ENCODE results near the gene EPN1.

The EPN1 gene

DNA sequence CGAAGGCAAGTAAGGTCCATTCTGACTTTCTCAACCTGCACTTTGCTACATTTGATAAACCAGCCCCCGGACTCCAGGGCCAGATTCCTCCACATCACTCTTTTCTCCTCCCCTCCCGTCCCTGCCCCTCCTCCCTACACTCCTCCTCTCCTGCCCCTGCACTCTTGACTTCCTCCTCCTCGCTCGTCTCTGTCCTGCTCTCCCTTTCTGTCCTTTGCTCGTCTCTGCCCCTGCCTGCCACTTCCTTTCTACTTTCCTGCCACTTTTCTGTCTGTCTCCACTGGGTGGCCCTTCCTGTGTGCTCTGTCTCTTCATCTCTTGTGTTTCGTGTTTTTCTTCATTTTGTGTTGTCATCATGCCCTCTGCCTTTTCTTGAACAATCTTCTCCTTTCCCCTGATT is 13.2 kb upstream of the EPN1 start:
- DNase-seq: no peak

DNA sequence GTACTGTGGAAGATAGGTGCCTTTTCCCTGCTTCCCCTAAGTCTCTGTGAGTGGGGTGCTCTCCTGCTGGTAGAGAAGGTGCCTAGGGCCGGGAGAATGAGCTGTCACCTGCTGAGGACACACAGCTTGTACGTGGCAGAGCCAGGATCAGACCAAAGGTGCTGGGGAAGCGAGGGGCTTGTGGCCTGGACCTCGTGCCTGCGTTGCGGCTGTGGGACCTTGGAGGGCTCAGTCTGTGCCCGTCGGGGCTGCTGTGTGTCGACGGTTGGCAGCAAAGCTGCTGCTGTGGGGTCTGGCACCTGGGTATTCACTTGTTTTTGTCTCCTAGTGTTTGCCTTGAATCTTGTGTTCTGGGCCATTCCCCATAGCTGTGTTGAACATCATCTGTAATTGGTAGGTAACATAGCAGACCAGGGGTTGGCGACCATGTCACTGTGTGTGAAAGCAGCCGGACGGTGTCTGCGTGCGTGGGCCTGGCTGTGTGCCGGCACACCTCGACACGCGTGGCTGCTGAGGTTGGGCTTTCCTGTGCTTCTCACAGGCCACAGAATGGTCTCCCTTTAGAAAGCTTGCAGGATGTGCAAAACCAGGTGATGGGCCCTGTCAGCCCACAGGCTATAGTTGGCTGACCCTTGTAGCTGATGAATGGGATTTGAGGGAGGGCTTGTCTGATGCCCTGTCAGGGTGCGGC is 11.0 kb upstream of the EPN1 start:
- no peak for DNase-seq

DNA sequence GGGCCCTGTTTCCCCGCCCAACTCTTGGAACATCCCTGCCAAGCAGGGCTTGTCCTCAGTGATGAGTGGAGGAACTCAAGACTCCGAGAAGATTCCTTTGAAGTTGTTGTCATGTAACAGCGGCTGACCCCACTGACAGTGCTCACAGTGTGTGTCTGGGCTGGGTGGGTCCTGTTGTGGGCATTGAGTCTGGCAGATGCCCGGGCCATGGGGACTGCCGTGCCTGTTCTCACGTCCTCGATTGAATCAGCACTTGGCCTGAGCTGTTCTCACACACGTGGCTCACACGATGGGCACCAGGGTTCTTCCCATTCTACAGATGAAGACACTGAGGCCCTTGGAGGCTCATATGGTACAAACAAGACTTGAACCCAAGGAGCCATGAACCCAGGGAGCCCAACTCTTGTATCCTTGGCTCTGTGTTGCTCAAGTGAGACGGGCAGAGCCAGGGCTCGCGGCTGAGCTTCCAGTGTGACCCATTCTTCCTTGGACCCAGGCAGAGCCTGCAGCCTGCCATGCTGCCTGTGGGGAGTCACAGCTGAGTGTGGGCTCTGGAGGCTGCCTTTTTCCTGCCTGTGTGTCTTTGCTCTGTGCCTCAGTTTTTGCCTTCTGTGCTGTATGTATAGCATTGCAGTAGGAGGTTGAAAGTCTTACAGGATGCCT is 8.6 kb upstream of the EPN1 start:
- DNase-seq: no peak

DNA sequence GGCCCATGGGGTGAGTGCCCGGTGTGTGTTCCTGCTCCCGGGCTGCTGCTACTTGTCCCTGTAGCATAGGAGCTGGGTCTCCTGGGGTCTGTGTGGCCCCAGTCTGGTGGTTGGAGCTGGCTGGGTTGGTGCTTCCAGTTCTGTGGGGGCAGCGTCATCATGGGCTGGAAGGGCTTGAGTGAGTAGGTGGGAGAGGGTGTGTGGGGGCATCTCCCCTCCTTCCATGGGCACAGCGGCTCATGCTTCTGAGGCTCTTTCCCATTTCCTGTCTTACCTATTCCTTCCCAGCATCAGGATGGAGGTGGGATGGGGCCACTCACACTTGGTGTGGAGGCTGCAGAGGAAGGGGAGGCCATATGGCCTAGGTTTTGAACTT is 8.0 kb upstream of the EPN1 start:
- DNase-seq: no peak

DNA sequence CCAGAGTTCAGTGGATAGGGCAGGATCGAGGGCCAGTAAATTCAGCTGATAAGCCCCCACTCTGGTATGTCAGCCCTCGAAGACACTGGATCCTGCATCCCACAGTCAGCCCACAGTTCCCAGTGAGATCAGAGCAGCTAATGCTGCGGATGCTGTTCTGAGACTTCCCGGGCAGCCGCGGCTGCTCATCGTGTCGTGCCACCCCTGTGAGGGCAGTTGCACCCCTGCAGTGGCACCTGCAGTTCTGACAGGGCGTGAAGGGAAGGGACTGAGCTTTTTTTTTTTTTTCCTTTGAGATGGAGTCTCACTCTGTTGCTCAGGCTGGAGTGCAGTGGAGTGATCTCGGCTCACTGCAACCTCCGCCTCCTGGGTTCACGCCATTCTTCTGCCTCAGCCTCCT is 7.5 kb upstream of the EPN1 start:
- DNase-seq: no peak

DNA sequence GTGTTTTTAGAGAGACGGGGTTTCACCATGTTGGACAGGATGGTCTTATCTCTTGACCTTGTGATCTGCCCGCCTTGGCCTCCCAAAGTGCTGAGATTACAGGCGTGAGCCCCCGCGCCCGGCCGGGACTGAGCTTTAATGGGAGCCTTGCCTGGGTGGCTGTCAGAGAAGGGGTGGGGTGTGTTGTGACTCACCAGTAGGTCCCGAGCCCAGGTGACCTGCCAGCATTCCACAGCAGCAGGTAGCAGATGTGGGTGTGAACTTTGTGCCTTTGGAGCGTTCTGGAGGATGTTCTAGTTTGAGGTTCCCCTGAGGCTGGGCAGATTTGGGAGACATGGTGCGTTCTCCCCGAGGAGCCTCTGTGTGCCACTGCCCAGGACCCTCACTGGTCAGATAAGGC is 7.1 kb upstream of the EPN1 start:
- DNase-seq: no peak

DNA sequence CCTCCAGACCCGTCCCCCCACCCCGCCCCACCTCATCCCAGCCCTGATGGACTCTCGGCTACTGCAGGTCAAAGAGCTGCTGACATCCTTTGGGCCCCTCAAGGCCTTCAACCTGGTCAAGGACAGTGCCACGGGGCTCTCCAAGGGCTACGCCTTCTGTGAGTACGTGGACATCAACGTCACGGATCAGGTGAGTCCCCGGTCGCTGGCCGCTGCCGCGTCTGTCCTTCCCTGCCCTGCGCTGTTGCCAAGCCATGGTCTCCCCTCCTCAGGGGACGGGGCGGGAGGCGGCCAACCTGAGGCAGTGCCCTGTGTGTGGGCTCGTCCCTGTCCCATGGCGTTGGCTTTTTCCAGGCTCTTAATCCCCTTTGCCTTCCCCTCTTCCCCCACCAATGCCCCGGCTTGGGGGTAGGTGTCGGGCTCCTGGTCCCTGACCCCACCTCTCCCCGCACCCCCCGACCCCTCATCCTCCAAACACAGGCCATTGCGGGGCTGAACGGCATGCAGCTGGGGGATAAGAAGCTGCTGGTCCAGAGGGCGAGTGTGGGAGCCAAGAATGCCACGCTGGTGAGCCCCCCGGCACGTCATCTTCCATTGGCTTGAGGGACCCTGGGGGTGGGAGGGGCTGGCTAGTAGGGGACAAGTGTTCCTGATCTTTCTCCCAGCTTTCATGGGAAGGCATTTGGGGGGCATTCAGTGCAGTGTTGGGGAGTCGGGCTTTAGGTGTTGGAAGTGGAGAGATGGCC is 6.2 kb upstream of the EPN1 start:
- DNase-seq: no peak

DNA sequence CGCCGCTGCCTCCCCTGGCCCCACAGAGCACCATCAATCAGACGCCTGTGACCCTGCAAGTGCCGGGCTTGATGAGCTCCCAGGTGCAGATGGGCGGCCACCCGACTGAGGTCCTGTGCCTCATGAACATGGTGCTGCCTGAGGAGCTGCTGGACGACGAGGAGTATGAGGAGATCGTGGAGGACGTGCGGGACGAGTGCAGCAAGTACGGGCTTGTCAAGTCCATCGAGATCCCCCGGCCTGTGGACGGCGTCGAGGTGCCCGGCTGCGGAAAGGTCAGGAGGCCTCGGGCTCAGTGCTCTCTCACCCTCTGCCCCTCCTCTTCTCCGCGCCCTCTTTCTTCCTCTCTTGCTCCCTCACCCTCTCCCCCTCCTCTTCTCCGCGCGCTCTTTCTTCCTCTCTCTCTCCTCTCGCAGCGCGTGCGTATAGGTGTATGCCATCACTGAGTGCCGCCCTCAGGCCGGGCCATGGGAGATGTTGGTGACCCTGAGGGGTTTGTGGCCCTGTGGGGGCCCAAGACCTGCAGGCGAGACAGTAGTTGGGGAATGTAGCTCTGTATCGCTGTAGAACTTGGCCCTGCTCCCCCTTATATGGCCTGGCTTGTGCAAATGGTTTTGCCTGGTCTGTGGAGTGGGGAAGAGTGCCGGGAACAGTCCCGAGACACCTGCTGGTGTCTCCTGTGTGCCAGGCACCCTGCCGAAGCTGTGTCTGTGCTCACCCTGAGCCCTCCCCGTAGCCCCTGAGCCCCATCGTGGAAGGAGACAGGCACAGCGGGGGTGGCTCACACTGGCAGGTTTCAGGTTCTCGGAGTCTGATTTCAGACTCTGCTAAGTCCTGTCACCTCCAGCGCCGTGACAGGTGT is 5.4 kb upstream of the EPN1 start:
- no peak for DNase-seq

DNA sequence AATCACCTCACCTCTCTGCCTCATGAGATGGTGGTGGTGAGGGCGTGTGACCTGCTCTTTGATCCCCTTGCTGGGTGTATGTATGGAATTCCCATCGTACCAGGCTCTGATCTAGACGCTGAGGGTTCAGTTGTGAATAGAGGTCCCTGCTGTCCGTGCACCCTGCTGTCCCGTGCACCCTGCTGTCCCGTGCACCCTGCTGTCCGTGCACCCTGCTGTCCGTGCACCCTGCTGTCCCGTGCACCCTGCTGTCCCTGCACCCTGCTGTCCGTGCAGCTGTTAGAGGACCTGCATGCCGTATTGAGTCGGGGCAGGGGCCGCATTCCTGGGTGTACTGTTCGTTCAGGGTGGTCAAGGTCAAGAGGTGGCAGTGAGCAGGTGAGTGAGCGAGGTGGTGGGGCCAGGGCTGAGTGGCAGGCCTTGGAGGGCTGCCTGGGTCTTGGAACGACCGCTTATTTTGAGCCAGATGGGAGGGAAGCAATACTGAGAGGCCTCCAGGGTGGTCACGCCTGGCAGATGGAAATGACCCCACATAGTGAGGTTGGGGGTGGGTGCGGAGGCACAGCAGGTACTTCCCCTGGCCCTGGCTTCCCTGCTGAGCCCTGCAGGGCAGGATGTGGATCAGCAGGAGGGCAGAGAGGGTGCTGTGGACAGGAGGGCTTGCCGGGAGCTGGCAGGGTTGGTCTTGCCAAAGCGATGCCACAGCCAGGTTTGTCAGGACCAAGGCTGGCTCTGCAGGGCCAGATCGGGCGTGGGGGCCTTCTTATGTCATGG is 4.6 kb upstream of the EPN1 start:
- no peak for DNase-seq

DNA sequence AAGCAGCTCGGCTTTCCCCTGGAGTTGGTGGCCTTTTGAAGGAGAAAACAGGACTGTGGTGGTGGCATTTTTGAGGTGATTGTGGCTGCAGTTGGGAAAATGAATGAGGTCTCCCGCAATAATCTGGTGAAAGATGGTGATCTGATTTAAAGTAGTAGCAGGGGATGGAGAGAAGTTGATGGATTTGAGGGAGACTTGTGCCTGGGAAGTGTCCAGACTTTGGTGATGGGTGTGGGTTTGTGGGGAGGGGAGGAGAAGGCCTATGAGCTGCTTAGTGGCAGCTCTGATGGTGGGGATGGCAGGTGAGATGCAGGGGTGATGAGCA is 4.0 kb upstream of the EPN1 start:
- DNase-seq: no peak

DNA sequence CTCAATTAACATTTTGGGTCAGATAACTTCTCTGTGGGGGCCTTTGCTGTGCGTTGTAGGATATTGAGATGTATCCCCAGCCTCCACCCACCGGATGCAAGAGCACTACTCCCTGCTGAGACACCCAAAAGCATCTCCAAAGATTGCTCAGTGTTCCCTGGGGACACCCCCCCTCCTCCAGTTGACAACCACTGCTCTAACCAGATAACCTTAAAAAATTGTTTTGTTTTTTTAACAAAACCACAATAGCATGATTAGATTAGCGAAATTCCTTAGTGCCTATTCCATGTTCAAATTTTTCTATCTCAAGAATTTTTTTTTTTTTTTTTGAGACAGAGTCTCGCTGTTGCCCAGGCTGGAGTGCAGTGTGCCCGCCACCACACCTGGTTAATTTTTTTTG is 2.6 kb upstream of the EPN1 start:
- no peak for DNase-seq

DNA sequence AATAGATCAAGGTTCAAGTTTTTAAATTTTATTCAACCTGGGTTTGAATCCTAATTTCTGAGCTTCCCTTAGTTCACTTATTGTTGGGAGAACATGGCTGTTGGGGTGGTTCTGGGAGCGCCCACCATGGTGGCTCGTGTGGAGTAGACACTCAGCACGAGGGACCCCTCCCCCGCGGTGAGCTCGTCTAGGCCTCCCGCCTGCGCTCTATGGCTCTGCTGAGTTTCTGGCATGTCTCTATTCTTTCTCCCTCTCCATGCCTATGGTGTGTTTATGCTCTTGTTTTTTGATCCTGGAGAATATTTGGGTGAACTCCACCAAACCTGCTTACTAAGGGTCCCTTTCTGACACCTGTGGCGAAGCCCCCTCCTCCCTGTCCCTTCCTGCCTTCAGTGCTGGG is 1.6 kb upstream of the EPN1 start:
- DNase-seq: no peak

DNA sequence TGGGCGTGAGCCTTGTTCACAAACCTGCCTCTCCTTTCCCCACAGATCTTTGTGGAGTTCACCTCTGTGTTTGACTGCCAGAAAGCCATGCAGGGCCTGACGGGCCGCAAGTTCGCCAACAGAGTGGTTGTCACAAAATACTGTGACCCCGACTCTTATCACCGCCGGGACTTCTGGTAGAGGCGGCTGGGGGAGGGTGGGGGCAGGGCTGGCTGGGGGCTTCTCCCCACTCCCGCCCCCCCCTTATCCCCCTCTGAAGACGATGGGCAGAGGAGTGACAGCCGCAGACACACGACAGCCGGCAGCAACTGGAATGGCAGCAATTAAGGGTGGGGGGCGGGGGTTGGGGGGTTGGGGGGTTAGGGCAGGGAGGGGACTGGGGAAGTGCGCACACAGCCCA is 1.1 kb upstream of the EPN1 start:
- DNase-seq: no peak

DNA sequence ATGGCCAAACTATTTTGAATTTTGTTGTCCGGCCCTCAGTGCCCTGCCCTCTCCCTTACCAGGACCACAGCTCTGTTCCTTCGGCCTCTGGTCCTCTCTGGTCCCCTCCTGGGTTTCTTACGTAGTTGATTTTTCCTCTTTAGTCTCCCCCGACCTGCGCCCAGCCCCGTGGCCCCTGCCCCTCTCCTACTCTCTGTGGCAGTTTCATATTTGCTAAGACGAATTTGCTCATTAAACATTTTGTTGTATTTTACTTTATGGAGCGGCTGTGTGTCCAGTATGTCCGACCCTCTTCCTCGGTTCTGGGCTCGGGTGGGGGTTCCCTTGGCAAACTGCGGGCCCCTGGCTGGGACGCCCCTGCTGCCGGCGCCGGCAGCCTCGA is 576 bp upstream of the EPN1 start:
- no peak for DNase-seq

DNA sequence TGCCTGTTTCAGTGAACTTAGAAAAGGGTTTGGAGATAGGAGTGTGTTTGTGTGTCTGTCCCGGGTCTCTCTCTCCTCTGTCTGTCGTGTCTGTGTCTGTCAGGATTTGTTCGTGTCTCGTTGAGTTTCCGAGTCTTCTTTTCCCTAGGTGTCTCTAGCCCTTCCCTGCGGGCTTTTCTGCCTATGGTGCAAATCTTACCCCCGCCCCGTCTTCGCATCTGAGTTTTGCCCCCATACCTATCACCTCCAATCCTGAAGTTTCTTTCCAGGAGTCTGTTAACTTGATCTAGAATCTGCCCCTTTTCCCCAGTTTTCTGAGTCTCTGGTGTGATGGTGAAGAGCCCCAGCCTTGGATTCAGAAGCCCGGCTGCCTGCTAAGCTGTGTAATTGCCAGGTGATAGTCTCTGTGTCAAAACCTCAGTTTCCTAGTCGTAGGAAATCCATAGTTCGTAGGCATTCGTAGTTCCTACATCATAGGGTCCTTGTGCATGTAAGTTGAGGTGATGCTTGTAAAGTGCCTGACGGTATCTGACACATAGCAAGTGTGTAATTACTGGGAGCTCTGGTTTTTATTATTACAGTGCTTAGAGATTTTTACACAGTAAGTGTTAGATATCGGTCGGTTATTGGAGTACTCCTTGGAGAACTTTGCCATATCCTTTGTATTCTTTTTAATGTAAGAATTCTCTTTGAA is 782 bp downstream of the EPN1 start:
- DNase-seq: no peak

DNA sequence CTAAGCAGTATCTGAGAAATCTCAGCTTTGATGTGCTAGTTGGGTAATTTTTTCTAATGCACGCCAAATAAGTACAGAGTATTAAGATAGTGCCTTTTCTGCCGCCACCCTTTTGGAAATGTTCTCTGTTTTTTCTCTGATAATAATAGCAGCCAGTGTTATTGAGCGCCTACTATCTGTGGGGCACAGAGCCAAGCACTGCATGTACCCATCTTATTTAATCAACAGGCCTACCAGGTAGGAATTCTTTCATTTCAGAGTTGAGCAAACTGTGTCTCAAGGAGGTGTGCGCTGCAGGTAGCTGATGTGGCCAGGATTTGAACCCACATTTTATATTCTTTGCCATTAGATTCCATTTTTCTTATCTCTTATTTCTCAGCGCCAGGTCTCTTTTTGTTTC is 1.4 kb downstream of the EPN1 start:
- no peak for DNase-seq

DNA sequence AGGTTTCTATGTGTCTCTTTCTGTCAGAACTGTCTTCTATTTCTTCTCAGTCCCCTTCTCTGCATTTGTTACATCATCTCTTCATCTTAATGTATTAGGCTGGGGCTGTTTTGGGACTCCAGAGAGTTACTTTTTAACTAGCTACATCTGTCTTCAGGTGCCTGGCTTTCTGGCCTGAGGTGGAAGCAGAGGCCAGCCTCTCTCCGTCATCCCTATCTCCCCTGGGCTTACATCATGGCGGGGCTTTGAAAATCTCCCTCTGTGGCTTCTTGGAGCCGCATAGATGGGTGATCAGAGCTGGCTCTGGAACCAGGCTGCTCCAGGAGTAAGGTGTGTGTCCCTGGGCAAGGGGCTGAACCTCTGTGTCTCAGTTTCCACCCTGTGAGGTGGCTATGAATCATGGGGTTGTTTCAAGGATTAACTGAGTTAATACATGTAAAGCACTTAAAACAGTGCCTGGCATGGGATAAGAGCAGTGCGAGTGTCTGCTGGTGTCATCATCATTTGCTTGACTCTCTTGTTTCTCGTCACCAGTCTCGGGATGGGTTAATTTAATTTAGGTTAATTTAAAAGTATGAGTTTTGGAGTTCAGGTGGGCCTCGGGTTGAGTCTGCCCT is 2.0 kb downstream of the EPN1 start:
- DNase-seq: no peak

DNA sequence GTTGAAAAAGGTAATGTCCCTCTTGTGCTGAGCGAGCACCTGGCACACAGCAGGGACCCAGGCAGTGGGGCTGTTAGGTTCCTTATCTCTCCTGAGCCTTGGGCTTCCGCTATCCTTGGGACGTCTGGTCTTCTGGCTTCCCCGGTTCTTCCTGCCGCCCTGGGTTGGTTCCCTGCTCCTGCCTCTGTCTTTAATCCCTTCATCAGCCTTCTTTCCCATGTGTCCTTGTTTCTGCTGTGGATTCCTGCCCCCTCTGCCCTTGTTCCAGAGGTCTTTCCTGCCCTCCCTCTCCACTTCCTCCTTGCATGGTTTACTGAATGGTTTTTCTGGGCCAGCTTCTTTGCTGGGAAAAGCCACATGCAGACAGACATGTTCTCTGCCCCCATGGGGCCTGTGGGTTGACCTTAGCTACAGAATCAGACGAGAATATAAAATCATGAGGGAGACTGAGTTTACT is 2.6 kb downstream of the EPN1 start:
- no peak for DNase-seq

DNA sequence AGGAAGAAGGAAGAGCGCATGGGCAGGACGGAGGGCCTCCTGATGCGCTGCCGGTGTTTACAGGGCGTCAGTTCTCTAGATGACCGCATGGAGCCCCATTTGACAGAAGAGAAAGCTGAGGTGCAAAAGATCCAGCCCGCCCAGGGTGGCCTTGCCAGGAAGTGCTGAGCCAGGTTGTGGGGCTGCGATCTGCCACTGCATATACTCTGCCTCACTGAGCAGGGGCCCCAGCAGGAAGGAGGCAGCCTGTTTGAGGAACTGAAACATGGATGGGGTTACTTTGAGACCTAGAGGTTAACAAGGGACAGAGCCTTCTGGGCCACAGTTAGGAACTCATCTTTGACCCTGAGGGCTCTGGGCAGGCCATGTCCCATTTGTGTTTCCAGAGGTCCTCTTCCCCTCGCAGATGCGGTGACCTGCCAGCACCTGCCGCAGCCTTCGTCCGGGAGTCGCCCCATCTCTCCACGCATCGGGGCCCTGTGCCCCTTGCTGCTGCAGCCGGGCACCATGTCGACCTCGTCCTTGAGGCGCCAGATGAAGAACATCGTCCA is 3.2 kb downstream of the EPN1 start:
- no peak for DNase-seq

DNA sequence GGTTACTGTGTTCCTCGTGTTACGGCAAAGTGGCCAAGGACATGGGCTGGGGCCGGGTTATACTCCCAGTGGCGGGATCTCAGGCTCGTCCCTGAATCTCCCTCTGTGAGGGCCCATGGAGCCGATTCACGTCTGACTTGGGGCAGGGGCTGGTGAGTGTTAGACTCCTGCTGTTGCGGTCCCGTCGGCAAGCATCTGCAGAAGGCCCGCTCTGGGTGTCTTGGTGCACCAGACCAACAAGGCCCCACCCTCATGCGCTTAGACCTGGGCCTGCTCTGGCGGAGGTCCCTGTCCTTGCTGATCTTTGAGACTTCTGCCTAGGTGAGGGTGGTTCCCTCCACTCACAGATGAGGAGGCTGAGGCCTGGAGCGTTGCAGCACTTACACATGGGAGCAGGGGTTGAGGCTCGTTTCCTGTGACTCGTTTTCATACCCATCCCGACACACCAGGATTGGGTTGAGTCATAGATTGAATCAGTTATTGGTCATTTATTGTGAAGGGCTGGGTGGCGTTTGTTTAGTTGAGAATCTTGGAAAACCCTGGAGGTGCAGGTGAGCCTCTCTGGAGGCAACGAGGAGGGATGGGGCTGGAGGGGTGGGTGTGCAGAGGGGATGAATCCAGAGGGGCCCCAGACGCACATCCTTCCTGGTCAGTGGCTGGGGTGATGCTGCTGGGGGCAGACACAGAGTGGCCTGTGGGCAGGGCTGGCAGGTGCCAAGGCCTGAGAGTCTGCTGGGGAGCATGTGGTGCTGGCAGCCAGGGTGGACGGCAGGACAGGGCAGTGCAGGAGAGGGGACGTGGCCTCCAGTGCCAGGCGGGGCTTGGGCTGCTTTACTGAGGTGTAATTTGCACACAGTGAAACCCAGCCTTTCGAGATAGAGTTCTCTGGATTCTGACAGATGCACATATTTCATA is 4.6 kb downstream of the EPN1 start:
- peak; percentile 54 for DNase-seq
